Esophagus mucosa (tissue), 1 donor: ENCODE results near the gene SPTLC1. TPM values are rescaled to one million over a fixed set of nuclear protein-coding genes. Genes with fewer than 3 reads are reported as not detected.

Experiments used
- ATAC-seq: fragments of 200-7000 bp; cut with Tn5 transposase; one replicate; pipeline ENCODE4 v1.9.1; 2020
- total RNA-seq: library from RNA; stranded (reverse); gene quantifications from one replicate; pipeline ENCODE4 v1.2.4, GENCODE V29; 2023
- donor health status: DM: yes; HTN: yes; CAD: no.

SPTLC1 gene
- total RNA-seq, 1 donor from 2014 or later = 54.6 TPM

GRCh38 chr9:92077888-92078287 is 37.3 kb downstream of the SPTLC1 start:
- ATAC-seq = no peak

- ATAC-seq = peak; percentile 69
These were observed 43.6 kb downstream of the SPTLC1 start for GRCh38 chr9:92071634-92072033.

DNA sequence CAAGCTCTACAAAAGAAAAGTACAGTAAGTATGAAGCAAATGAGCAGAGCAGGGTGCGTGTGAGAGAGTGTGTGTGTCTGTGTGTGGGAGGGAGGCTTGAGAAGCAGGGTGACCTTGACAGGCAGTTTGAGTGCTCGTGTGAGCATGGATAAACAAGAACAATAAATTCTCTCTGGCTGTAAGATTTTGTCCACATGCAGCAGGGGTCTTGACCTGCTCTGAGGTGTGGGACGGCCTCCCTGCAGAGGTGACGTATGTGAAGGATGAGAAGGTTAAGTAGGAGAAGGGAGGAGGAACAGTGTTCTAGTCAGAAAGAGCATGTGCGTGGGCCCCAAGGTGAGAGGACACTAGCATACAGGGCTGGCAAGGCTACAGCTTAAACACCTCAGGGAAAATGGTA is 49.0 kb downstream of the SPTLC1 start:
- ATAC-seq = no peak

DNA sequence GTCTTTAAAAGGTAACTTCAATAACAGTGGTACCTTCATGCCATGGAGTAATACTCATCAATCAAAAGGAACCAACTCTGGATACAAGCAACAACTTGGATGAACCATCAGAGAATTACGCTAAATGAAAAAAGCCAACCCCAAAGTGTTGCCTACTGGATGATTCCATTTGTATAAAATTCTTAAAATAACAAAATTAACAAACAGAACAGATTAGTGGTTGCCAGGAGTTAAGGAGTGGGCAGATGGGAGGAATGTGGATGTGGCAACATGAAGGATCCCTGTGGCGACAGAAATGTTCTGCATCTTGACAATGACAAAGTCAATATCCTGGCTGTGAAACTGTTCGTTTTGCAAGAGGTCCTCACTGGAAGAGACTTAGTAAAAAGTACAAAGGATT is 50.5 kb downstream of the SPTLC1 start:
- no peak for ATAC-seq

DNA sequence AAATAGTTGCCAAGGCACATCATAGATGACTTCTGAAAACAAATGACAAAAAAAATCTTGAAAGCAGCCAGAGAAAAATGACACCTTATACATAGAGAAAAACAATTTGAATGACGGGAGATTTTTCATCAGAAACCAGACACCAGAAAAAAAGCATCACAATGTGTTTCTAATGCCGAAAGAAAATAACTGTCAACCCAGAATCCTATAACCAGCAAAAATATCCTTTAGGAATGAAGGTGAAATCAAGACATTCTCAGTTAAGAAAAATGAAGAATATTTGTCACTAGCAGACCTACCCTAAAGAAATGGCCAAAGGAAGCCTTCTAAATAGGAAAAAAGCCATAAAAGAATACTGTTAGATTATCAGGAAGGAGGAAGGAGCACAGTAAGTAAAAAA is 54.0 kb downstream of the SPTLC1 start:
- no peak for ATAC-seq

- no peak for ATAC-seq
These were observed 55.6 kb downstream of the SPTLC1 start for GRCh38 chr9:92059661-92060060.

DNA sequence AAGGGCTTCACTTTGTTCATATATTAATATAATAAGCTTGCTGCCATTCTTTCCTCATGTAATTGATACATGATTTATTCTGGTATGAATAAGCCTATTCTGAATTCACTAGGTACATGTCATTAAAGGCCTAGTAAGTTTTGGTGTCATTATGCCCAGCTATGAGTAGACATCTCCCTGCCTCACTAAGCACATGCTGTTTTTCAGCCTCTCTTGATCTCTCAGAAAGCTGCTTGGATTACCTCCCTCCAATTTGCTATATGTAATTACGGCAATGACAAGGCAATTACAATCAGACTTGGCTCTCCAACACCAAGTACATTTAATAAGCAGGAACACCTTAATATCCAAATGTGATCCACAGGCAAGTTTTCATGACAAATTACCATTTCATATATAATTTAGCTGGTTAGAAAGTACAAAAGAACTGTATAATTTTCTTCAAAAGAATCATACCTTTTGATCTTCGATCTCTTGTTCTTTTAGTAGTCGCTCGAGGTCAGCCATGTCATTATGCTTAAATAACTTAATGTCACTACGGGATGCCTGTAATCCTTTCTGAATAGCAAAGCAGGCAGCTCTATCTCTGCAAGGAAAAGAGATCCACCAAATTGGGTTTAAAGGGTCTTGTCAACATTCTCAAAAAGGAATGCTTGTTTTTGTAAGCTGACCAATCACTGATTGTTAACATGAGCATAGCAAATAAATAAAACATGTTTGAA is 56.3 kb downstream of the SPTLC1 start:
- no peak for ATAC-seq

- ATAC-seq = no peak
These were observed 57.2 kb downstream of the SPTLC1 start for GRCh38 chr9:92058026-92058425.

DNA sequence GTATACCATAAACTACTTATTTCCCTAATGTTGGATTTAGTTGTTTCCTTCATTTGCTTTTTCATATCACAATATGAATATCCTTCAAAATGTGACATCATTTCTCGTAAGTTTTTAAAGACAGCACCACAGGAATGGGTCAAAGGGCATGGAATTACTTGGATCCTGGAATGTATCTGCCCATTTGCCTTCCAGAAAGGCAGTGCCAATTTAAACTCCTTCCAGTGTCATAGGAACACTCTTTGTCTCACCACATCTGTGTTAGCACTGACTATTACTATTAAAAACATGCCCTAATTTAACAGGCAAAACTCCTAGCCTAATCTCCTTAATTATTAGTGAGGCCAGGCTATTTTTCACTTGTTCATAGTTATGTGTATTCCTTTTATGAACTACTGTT is 58.0 kb downstream of the SPTLC1 start:
- no peak for ATAC-seq

DNA sequence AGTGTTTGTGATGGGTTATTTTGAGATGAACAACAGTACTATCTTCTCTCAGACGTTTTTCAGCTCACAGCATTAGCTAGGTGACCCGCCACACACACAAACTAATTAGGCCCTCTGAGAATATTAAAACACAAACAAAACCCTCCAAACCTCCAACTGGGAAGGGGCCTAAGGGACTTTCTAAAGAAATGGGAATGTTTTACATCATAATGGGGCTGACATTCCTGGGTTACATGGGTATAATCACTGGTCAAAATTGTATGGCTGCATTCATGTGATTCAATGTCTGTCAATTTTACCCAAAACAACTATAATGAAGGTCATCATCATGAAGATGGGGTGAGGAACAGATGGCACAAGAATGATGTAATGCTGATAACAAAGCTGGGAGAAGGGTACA is 59.6 kb downstream of the SPTLC1 start:
- no peak for ATAC-seq

DNA sequence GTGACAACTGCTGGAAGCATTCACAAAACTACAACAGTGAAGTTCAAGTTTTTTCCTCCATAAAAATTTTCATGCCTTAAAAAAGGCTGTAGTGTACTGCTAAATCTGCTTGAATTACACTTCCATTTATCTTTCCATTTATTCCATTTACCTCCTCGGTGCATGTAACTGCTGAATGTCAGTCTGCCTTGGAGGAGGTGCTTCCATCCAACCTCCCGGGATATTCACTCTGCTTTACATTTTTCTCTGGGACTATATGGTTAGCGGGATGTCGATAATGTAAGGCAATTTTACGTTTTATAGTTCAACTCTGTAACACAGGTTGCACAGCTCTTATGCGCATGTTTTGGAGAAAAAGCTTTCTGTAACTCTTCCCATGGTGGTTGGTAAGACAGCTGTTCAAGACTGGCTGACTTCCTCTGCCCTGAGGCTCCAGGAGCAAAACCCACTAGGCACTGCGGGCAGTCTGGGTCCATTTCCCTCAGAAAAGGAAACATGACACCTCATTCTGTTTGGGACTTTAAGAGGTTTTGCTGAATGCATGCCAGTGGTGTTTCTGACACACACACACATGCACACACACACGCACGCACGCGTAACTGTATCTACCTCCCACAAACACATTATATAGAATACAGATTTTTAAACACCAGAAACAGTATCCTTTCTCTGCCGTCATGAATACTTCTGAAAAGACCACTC is 66.1 kb downstream of the SPTLC1 start:
- ATAC-seq = no peak

DNA sequence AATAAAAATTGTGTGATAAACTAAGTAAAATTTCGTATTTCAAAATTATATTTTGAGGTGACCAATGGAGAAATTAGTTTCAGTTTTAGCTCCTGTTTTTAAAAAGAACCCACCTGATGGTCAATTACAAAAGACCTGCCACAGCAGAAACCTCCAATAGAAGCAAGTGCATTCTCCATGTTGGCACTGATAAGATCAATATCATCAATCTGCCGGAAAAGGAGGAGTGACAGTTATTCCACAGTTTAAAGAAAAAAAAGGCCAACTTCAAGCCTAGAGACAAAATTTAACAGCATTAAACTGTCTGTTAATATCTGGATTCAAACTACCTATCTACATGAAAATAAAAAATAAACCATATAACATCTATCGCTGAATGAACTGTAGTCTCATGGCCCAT is 67.7 kb downstream of the SPTLC1 start:
- ATAC-seq = no peak

GRCh38 chr9:92046676-92047075 is 68.5 kb downstream of the SPTLC1 start:
- ATAC-seq = no peak

DNA sequence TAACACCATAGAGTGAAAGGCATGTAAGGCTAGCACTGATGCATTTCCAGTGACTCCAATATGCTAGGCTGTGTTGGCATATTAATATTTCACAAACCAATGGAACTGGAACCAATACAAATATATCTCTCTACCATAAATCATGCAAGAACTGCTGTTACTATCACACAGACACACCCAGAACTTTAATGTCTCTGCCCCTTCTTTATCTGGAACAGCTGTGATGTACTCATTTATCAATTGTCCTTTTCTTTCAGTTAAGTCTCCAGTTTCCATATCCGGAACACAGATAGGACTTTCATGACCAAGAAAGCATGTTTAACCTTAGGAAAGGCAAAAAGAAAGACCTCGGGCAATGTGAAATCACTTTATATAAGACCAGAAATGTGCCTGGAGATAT is 70.3 kb downstream of the SPTLC1 start:
- ATAC-seq = no peak

GRCh38 chr9:92043002-92043401 is 72.2 kb downstream of the SPTLC1 start:
- ATAC-seq = no peak

DNA sequence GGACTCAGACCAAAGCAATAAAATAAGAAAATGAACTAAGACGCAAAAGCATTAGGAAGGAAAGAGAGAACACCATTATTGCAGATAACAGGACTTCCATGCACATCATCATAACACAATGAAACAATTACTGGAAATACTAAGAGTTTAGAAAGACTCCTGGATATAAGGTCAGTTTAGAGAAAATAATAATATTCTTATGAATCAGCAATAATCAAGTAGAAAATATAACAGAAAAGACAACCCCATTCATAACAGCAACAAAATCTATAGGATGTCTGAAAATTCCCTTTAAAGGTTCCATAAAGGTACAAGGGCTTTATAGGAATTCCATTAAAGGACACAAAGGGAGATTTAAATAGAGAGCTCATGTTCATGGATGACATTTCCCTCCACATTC is 73.0 kb downstream of the SPTLC1 start:
- no peak for ATAC-seq

- ATAC-seq = no peak
These were observed 78.5 kb downstream of the SPTLC1 start for GRCh38 chr9:92036756-92037155.

DNA sequence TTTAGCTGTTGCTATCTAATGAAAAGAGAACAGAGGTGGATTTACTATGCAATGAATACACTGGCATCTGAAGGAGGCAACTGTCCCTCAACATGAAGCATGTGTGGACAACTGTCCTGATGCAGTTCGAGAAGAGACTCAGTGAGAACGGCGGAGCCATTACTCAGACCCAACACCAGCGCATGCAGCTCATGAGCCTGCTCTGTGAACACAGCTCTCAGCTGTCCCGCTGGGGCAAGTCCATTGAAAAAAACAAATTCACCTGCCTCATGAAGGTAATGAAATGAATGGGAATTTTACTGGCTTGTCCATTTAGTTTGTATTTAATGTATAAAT is 78.8 kb downstream of the SPTLC1 start:
- ATAC-seq = no peak

- ATAC-seq = no peak
These were observed 79.4 kb downstream of the SPTLC1 start for GRCh38 chr9:92035687-92036410.

DNA sequence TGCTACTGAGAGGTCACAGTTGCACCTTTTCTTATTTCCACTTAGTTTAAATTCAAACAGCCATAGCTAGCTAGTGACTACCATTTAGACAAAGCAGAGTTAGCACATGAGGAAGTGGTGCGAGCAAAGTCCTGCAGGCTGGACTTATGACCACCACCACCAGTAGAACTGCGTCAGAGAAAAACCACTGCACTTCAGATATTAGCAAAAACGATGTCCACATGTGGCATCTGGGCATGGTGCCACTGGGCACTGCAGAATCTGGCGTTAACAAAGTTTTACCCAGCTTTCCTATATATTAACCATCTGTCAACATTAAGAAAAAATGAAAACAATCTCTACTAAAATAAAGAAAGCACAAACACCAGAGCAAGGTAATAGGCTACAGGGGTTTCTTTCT is 80.1 kb downstream of the SPTLC1 start:
- ATAC-seq = no peak

DNA sequence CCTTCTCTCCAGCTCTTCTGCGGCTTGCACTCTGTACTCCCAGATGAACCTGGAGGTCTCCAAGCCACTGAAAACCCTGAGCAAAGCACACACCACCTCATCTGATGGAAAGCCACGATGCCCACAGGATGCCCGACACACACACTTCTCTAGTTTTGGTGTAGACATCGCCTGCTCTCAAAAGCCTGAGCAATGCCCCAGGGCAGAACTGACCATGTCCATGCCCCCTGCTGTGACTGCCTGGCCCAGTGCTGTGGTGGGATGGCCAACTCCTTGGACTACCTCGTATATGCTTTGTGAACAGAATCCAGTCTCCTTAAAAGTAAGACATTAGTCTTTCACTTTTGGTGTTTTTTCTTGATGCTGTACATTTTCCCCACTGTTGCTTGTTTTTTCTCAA is 81.2 kb downstream of the SPTLC1 start:
- ATAC-seq = no peak

DNA sequence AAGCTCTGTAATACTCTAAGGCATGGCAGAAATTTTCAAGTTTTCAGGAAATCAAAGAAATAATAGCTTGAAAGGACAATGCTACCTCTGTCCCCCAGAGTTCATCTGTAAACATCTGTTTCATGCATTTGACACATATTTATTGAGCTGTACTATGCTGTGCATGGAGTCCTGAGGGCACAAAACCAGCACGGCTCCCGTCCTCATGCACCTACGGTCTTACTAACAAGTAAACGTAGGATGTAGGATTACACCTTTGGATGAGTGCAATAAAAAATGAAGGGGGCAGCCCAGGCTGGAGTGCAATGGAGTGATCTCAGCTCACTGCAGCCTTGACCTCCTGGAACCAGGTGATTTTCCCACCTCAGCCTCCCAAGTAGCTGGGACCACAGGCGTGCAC is 81.9 kb downstream of the SPTLC1 start:
- no peak for ATAC-seq

DNA sequence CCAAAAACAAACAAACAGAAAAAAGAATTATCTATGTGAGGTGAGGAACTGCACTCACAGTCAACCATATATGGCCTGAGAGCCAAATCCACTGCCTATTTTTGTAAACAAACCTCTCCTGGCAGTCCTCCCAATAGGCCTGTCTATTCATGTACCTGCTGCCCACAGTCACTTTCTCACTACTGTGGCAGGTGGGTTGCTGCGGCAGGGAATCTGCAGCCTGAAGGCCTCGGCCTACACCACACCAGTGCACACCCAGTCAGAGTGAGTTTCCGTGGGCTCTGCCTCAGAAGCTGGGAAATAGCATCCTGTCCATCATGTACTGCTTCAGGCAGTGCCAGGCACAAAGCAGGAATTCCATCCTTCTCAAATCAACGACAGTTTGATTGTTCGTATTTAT is 82.3 kb downstream of the SPTLC1 start:
- no peak for ATAC-seq

DNA sequence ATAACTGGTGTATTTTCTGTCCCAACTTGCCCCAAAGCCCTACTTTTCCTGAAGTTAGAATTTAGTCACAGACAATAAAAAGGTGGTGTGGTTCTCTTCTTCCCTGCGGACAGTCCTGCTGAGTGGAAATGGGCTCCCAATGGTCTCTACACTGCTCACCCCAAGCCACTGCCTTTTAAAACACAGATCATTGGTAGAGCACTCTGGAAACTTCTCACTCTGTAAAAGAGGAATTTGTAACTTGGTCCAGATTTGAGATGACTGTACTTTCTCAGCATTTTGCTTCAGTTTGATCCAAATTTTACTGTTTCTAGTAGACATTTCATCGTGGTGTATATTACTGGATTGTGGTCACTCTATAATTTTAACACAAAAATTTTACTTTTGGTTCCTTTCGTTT is 84.8 kb downstream of the SPTLC1 start:
- ATAC-seq = no peak
